Spleen (tissue), 7 donors: ENCODE measurements around the gene LAMB1.

ENCODE experiments used
- POLR2AphosphoS5 ChIP-seq, 3 donors: sonication (generic); formaldehyde crosslinking; IDR thresholded peaks; one replicate each; pipeline ENCODE4 v1.5.1; 2017; ENCODE audit warnings: antibody characterized with exemption in 3 of 3
- TF ChIP-seq, protein P1 (sequence below), 11 experiments: fragments of 200-600 bp in 7 of 11; fragments of 450-650 bp in 4 of 11; sonication (generic) in 4 of 11; IDR thresholded peaks in 8 of 11; conservative IDR thresholded peaks in 3 of 11; 1 replicate in 7 of 11; 2 replicates in 4 of 11; pipeline versions ENCODE4 v1.4.0 to v1.8.0; 2016 to 2021; ENCODE audit warnings: antibody characterized with exemption in 11 of 11, inconsistent platforms in 4 of 11, mild to moderate bottlenecking in 1 of 11
- donor health status: DM: no; HTN: no; CAD: no; lungs with moderate emphysema.
- donor health status: DM: no; HTN: no; CAD: no.
- donor health status: DM: no; HTN: no; CAD: no.

DNA sequence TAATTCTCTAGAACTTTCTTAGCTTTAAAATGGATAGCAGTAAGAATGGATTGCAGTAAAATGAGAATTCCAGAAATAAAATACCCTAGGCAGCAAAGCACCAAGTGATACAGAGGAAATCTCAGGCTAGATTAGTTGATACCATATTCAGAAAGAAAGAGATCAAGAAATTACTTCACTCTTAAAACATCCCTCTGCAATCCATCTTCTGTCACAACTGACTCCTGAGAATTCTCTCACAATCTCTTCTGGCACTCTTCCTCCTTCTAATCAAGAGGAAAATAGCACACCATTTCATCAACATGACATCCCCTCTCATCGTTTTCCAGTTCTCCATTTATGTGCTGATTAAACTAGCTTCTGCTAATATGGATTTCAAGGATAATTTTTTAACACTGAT lies 42.2 kb upstream of the LAMB1 start:
- TF ChIP-seq, protein P1, sequence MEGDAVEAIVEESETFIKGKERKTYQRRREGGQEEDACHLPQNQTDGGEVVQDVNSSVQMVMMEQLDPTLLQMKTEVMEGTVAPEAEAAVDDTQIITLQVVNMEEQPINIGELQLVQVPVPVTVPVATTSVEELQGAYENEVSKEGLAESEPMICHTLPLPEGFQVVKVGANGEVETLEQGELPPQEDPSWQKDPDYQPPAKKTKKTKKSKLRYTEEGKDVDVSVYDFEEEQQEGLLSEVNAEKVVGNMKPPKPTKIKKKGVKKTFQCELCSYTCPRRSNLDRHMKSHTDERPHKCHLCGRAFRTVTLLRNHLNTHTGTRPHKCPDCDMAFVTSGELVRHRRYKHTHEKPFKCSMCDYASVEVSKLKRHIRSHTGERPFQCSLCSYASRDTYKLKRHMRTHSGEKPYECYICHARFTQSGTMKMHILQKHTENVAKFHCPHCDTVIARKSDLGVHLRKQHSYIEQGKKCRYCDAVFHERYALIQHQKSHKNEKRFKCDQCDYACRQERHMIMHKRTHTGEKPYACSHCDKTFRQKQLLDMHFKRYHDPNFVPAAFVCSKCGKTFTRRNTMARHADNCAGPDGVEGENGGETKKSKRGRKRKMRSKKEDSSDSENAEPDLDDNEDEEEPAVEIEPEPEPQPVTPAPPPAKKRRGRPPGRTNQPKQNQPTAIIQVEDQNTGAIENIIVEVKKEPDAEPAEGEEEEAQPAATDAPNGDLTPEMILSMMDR (IDR thresholded peaks at IDR 0.05 in 8 of 11, conservative IDR thresholded peaks at IDR 0.05 in 3 of 11), result no peak
- no peak for TF ChIP-seq POLR2AphosphoS5 (IDR thresholded peaks at IDR 0.05)
